NT2/D1 (cell line): ENCODE measurements around the gene LPP.

Source experiments
- SUZ12 ChIP-seq: IDR thresholded peaks from 2 replicates; pipeline ENCODE4 v1.6.1; 2011; ENCODE audit not compliant: insufficient read length, insufficient read depth; ENCODE audit errors: extremely low read depth
- ZNF274 ChIP-seq: IDR thresholded peaks from 2 replicates; pipeline ENCODE4 v1.6.1; 2011; ENCODE audit warnings: mild to moderate bottlenecking, low read depth, low read length

- no peak for TF ChIP-seq SUZ12
- no peak for TF ChIP-seq ZNF274
Measured at GRCh38 chr3:188848947-188849346, 695.0 kb downstream of the LPP start.
